Thyroid gland (tissue), 4 donors: ENCODE measurements around the gene MSX2. TPM values are rescaled to one million over a fixed set of nuclear protein-coding genes. Genes with fewer than 3 reads are reported as not detected.

ENCODE experiments used
- DNase-seq, 2 donors: peaks; one replicate each; pipeline ENCODE4 v3.0.0-alpha.2; 2019
- H3K27ac ChIP-seq, 3 donors: fragments of 200-600 bp; sonication (generic); 1 replicate in 2 of 3; 2 replicates in 1 of 3; pipeline ENCODE4 v1.5.1; 2016 to 2019; ENCODE audit warnings: mild to moderate bottlenecking in 1 of 3, moderate library complexity in 1 of 3
- H3K27me3 ChIP-seq: fragments of 200-600 bp; sonication (generic); one replicate; pipeline ENCODE4 v1.5.1; 2019
- H3K36me3 ChIP-seq, 2 donors: fragments of 200-600 bp; sonication (generic); one replicate each; pipeline ENCODE4 v1.5.1; 2016 to 2019
- H3K4me1 ChIP-seq, 2 donors: fragments of 200-600 bp; sonication (generic); one replicate each; pipeline ENCODE4 v1.5.1; 2017 to 2019
- H3K4me3 ChIP-seq, 3 donors: fragments of 200-600 bp; sonication (generic); replicated peaks in 1 of 3; 1 replicate in 2 of 3; 2 replicates in 1 of 3; pipeline ENCODE4 v1.5.1; 2016; ENCODE audit warnings: mild to moderate bottlenecking in 1 of 3
- H3K9me3 ChIP-seq: fragments of 200-600 bp; sonication (generic); one replicate; pipeline ENCODE4 v1.5.1; 2017
- CTCF ChIP-seq, 6 experiments: fragments of 200-600 bp in 3 of 6; fragments of 450-650 bp in 3 of 6; sonication (generic) in 3 of 6; IDR thresholded peaks; one replicate each; pipeline ENCODE4 v1.5.1; 2016 to 2019; ENCODE audit warnings: antibody characterized with exemption in 6 of 6, mild to moderate bottlenecking in 2 of 6, inconsistent platforms in 1 of 6, moderate library complexity in 1 of 6
- POLR2A ChIP-seq, 2 donors: fragments of 450-650 bp; IDR thresholded peaks; one replicate each; pipeline ENCODE4 v1.6.1; 2017; ENCODE audit warnings: antibody characterized with exemption in 2 of 2, mild to moderate bottlenecking in 2 of 2, moderate library complexity in 1 of 2
- WGBS, 2 donors: methylation state at CpG; one replicate each; pipeline ENCODE4 v1.1.5; 2017; 5-methylcytosine and 5-hydroxymethylcytosine counted together
- intact Hi-C: fragments of 100-400 bp; cut with DNase I; formaldehyde crosslinking; loops from one replicate; pipeline ENCODE4 v1.15.1; 2023
- total RNA-seq, 4 donors: library from RNA; depleted of rRNA; stranded (reverse); fragments of >200 nt; gene quantifications; one replicate each; pipeline ENCODE4 v1.2.3, GENCODE V29; 2016

Gene MSX2
- total RNA-seq, 4 donors from 2014 or later = 0.29 to 1.3 (median 0.42) TPM

GRCh38 chr5:174687503-174687902, 36.9 kb upstream of the MSX2 start:
- Histone ChIP-seq H3K9me3 (no peaks in the 10 kb centered on the region), H3K36me3 (no peaks in the 10 kb centered on the region), H3K4me1 (peaks cover 0 to 2% of the 10 kb centered on the region in 2 donors), H3K27me3 (peaks cover 15% of the 10 kb centered on the region), H3K4me3 (no peak overlapping the region), H3K27ac (no peak overlapping the region)
- TF ChIP-seq POLR2A (IDR thresholded peaks at IDR 0.05) = no peak
- no peak for TF ChIP-seq CTCF (IDR thresholded peaks at IDR 0.05)
- intact Hi-C loops = no loop called here
- DNase-seq = no peak

- H3K27me3 ChIP-seq = peaks cover 23% of the 10 kb centered on the region
- no peak for DNase-seq
Observed at GRCh38 chr5:174688441-174689354, 35.7 kb upstream of the MSX2 start.

GRCh38 chr5:174690271-174690670, 34.1 kb upstream of the MSX2 start:
- 23 to 25% methylated on average over 8 of the region's 8 CpGs for whole genome bisulfite sequencing, 2 donors
- no peak overlapping the region for H3K4me3 ChIP-seq
- peaks cover 0 to 6% of the 10 kb centered on the region in 2 donors for H3K4me1 ChIP-seq
- H3K27me3 ChIP-seq = peaks cover 23% of the 10 kb centered on the region
- TF ChIP-seq CTCF (IDR thresholded peaks at IDR 0.05) = no peak
- TF ChIP-seq POLR2A (IDR thresholded peaks at IDR 0.05) = no peak
- H3K36me3 ChIP-seq = no peaks in the 10 kb centered on the region
- no peak for DNase-seq
- H3K9me3 ChIP-seq = no peaks in the 10 kb centered on the region
- intact Hi-C loops = no loop called here
- H3K27ac ChIP-seq = no peak overlapping the region

More at GRCh38 chr5:174688441-174689354, 35.7 kb upstream of the MSX2 start:
- 6 to 9% methylated on average over 30 of the region's 30 CpGs for WGBS, 2 donors
- Histone ChIP-seq H3K9me3 (no peaks in the 10 kb centered on the region), H3K27ac (no peak overlapping the region), H3K36me3 (no peaks in the 10 kb centered on the region), H3K4me3 (no peak overlapping the region), H3K4me1 (peaks cover 0 to 6% of the 10 kb centered on the region in 2 donors)
- intact Hi-C loops = no loop called here
- TF ChIP-seq POLR2A (IDR thresholded peaks at IDR 0.05) = no peak
- TF ChIP-seq CTCF (IDR thresholded peaks at IDR 0.05) = no peak

GRCh38 chr5:174692381-174692780, 32.0 kb upstream of the MSX2 start:
- no peak overlapping the region for H3K4me3 ChIP-seq
- no peak overlapping the region for H3K27ac ChIP-seq
- intact Hi-C loops = no loop called here
- peaks cover 0 to 6% of the 10 kb centered on the region in 2 donors for H3K4me1 ChIP-seq
- TF ChIP-seq CTCF (IDR thresholded peaks at IDR 0.05) (no peak), POLR2A (IDR thresholded peaks at IDR 0.05) (no peak)
- no peak for DNase-seq
- H3K36me3 ChIP-seq = no peaks in the 10 kb centered on the region
- WGBS, 2 donors = 8 to 10% methylated on average over 12 of the region's 12 CpGs
- no peaks in the 10 kb centered on the region for H3K9me3 ChIP-seq
- H3K27me3 ChIP-seq = peaks cover 23% of the 10 kb centered on the region

- Histone ChIP-seq H3K36me3 (no peaks in the 10 kb centered on the region), H3K4me1 (peaks cover 0 to 6% of the 10 kb centered on the region in 2 donors), H3K27me3 (peaks cover 23% of the 10 kb centered on the region), H3K4me3 (no peak overlapping the region), H3K9me3 (no peaks in the 10 kb centered on the region), H3K27ac (no peak overlapping the region)
- TF ChIP-seq POLR2A (IDR thresholded peaks at IDR 0.05) (no peak), CTCF (IDR thresholded peaks at IDR 0.05) (no peak)
- DNase-seq = no peak
- WGBS, 2 donors = 5 to 6% methylated on average over 16 of the region's 16 CpGs
- intact Hi-C loops = no loop called here
Observed at GRCh38 chr5:174692982-174693422, 31.4 kb upstream of the MSX2 start.
